Osteoblast (primary cell): Measurements from ENCODE around the gene ENTREP1. TPM values are rescaled to one million over a fixed set of nuclear protein-coding genes. Genes with fewer than 3 reads are reported as not detected.

Experiments used
- DNase-seq: peaks from one replicate; pipeline ENCODE4 v3.0.0; 2011; ENCODE audit warnings: low spot score, mixed read lengths; ENCODE audit not compliant: insufficient read length; ENCODE audit errors: missing footprints
- H2AFZ ChIP-seq: 2 replicates; pipeline ENCODE4 v1.6.0; 2011; ENCODE audit warnings: mild to moderate bottlenecking, low read length
- H3K27ac ChIP-seq: 2 replicates; pipeline ENCODE4 v1.5.1; 2011; ENCODE audit warnings: mild to moderate bottlenecking, low read depth, low read length, moderate library complexity
- H3K27me3 ChIP-seq: 2 replicates; pipeline ENCODE4 v1.6.0; 2012; ENCODE audit warnings: mild to moderate bottlenecking, control low read depth, inconsistent platforms, low read length, moderate library complexity; ENCODE audit not compliant: insufficient read depth
- H3K36me3 ChIP-seq: 2 replicates; pipeline ENCODE4 v1.5.1; 2011; ENCODE audit warnings: mild to moderate bottlenecking, low read length, control low read depth, moderate library complexity; ENCODE audit not compliant: insufficient read depth
- H3K4me1 ChIP-seq: 2 replicates; pipeline ENCODE4 v1.5.1; 2011; ENCODE audit warnings: mild to moderate bottlenecking, low read length, control low read depth, moderate library complexity; ENCODE audit not compliant: insufficient read depth
- H3K4me2 ChIP-seq: 2 replicates; pipeline ENCODE4 v1.6.0; 2011; ENCODE audit warnings: mild to moderate bottlenecking, low read length; ENCODE audit not compliant: insufficient read depth
- H3K4me3 ChIP-seq: fragments of 200-600 bp; sonication (generic); 3 replicates; pipeline ENCODE4 v1.5.1; 2012; ENCODE audit warnings: mild to moderate bottlenecking, low read length, inconsistent platforms; ENCODE audit not compliant: insufficient read depth
- H3K79me2 ChIP-seq: 2 replicates; pipeline ENCODE4 v1.6.0; 2012; ENCODE audit warnings: mild to moderate bottlenecking, low read length, control low read depth, inconsistent platforms; ENCODE audit not compliant: insufficient read depth
- H3K9me3 ChIP-seq: 2 replicates; pipeline ENCODE4 v1.5.1; 2011; ENCODE audit warnings: low read depth, low read length, control low read depth
- H4K20me1 ChIP-seq: 2 replicates; pipeline ENCODE4 v1.6.0; 2012; ENCODE audit warnings: mild to moderate bottlenecking, low read length, control low read depth; ENCODE audit not compliant: insufficient read depth
- total RNA-seq: library from RNA; depleted of rRNA; stranded (reverse); fragments of >200 nt; gene quantifications from 2 replicates; pipeline ENCODE4 v1.2.3, GENCODE V29; 2012
- TF ChIP-seq, protein P1 (sequence below): IDR thresholded peaks from 2 replicates; pipeline ENCODE4 v1.5.1; 2011; ENCODE audit warnings: mild to moderate bottlenecking, low read depth, low read length, moderate library complexity; ENCODE audit errors: extremely low read depth

ENTREP1 gene
- total RNA-seq, 1 donor = under 0.01 TPM

DNA sequence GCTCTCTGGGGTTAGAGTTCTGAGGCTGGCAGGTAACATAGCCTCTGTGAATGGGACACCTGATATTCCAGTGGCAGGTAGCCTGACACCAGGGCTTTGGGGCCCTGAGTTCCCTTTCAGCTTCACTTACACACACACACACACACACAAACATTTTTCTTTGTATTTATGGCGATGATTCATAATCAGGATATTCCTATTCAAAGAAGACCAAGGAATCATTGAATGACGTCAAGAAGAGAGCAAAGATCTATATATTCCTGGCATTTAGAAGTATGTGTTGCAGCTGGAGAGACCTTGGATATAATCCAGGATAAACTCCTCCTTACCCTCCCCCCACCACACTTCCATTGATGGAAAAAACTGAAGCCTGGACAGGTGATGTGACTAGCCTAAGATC, 7.9 kb upstream of the ENTREP1 start:
- Histone ChIP-seq H3K4me2 (no peak overlapping the region), H3K27ac (no peak overlapping the region), H3K79me2 (no peaks in the 10 kb centered on the region), H3K9me3 (no peaks in the 10 kb centered on the region), H3K4me3 (no peak overlapping the region), H3K4me1 (no peaks in the 10 kb centered on the region), H3K36me3 (no peaks in the 10 kb centered on the region), H3K27me3 (peaks cover 19% of the 10 kb centered on the region), H4K20me1 (no peaks in the 10 kb centered on the region), H2AFZ (no peak overlapping the region)
- DNase-seq = no peak
- TF ChIP-seq, protein P1, sequence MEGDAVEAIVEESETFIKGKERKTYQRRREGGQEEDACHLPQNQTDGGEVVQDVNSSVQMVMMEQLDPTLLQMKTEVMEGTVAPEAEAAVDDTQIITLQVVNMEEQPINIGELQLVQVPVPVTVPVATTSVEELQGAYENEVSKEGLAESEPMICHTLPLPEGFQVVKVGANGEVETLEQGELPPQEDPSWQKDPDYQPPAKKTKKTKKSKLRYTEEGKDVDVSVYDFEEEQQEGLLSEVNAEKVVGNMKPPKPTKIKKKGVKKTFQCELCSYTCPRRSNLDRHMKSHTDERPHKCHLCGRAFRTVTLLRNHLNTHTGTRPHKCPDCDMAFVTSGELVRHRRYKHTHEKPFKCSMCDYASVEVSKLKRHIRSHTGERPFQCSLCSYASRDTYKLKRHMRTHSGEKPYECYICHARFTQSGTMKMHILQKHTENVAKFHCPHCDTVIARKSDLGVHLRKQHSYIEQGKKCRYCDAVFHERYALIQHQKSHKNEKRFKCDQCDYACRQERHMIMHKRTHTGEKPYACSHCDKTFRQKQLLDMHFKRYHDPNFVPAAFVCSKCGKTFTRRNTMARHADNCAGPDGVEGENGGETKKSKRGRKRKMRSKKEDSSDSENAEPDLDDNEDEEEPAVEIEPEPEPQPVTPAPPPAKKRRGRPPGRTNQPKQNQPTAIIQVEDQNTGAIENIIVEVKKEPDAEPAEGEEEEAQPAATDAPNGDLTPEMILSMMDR = no peak

DNA sequence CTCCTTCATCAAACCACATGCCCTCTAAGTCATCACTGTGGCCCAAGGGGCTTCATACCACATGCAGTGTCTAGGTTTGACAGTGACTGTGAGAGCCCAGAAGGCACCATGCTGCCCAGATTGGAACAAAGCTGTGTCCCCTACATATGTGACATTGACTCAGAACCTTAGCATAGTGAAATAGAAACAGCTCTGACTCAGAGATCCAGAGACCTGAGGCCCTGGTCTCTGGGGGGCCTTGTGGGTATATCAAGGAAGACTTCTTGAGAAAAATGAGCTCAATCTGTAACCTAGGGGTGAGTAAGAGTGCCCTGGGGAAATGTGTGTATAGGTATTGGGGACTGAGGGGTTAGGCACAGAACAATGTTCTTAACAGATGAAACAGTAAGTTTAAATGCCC, 7.1 kb upstream of the ENTREP1 start:
- no peak overlapping the region for H3K4me2 ChIP-seq
- no peak for DNase-seq
- no peaks in the 10 kb centered on the region for H4K20me1 ChIP-seq
- H2AFZ ChIP-seq = no peak overlapping the region
- H3K27me3 ChIP-seq = peaks cover 26% of the 10 kb centered on the region
- H3K4me3 ChIP-seq = no peak overlapping the region
- no peaks in the 10 kb centered on the region for H3K36me3 ChIP-seq
- TF ChIP-seq, protein P1 = no peak
- no peaks in the 10 kb centered on the region for H3K9me3 ChIP-seq
- no peaks in the 10 kb centered on the region for H3K4me1 ChIP-seq
- no peak overlapping the region for H3K27ac ChIP-seq
- H3K79me2 ChIP-seq = no peaks in the 10 kb centered on the region

DNA sequence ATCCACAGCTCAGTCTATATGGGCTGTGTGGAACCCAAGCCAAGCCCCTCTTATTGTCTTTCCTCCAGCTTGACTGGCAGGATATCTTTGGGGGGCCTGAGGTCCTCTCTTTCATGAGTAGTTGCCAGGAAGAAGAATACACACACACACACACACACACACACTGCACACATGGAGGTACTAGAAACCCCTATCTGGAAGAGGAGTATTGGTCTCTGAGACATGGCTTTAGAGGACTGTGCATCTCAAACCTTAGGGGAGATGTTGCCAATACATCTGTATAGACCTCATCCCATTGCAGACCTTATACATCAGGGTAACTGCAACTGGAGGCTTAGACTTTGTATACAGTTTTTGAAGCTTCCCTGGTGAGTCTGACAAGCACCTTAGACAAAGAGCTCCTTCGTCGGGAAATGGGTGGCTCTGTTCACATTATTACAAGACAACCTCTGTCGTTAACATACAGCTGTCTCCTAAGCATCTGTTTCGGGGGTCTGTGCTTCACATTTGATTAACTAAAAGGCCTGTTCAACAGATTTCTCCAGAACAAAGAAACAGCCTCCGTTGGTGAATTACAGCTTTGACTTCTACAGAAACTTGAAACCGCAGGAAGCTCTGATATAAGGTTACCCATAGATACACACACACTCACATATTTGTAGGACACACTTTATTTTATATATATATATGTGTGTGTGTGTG, 5.5 kb upstream of the ENTREP1 start:
- Histone ChIP-seq H3K27me3 (peaks cover 42% of the 10 kb centered on the region), H3K4me3 (no peak overlapping the region), H3K4me1 (peaks cover under 1% of the 10 kb centered on the region), H3K27ac (no peak overlapping the region), H4K20me1 (no peaks in the 10 kb centered on the region), H3K4me2 (no peak overlapping the region), H3K9me3 (no peaks in the 10 kb centered on the region), H3K79me2 (no peaks in the 10 kb centered on the region), H2AFZ (no peak overlapping the region), H3K36me3 (no peaks in the 10 kb centered on the region)
- DNase-seq = no peak
- TF ChIP-seq, protein P1 = no peak

DNA sequence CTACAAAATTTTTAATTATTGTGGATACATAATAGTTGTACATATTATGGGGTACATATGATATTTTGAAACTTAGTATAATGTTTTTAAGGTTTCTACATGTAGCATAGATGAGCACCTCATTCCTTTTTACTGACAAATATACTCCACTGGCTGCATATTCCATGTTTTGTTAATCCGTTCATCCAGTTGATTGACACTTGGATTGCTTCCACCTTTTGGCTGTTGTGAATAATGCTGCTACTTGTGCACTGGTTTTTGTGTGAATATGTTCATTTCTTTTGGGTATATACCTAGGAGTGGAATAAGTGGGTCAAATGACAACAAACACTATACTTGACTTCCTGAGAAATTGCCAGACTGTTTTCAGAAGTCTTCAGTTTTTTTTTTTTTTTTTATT, 2.8 kb upstream of the ENTREP1 start:
- H3K79me2 ChIP-seq = no peaks in the 10 kb centered on the region
- DNase-seq = no peak
- no peak overlapping the region for H3K27ac ChIP-seq
- peaks cover 4% of the 10 kb centered on the region for H4K20me1 ChIP-seq
- H3K4me3 ChIP-seq = no peak overlapping the region
- peaks cover 6% of the 10 kb centered on the region for H3K4me1 ChIP-seq
- H3K9me3 ChIP-seq = no peaks in the 10 kb centered on the region
- H2AFZ ChIP-seq = no peak overlapping the region
- H3K36me3 ChIP-seq = no peaks in the 10 kb centered on the region
- peaks cover 66% of the 10 kb centered on the region for H3K27me3 ChIP-seq
- H3K4me2 ChIP-seq = no peak overlapping the region
- TF ChIP-seq, protein P1 = no peak
